Stimulated activated CD8-positive, alpha-beta memory T cell treated with anti-CD3 and anti-CD28 coated beads, Interleukin-7, amount 100 ng/mL, for 1 hour (primary cell): ENCODE measurements around the gene CA5A.
"Not testable (repeated sequence)": the region's sequence is repeated elsewhere in the genome, so short reads cannot be mapped to it uniquely, and the experiment has no call there.

Source experiments
- DNase-seq, 2 donors: peaks; one replicate each; pipeline ENCODE4 v3.0.0-alpha.2; 2020; ENCODE audit warnings: low read depth in 2 of 2

Gene CA5A

GRCh38 chr16:87896176-87896890, 40.0 kb downstream of the CA5A start:
- DNase-seq, result not testable (repeated sequence)

GRCh38 chr16:87895641-87896141, 40.6 kb downstream of the CA5A start:
- peak; percentile 45 to 51 for DNase-seq

GRCh38 chr16:87894005-87894404, 42.3 kb downstream of the CA5A start:
- DNase-seq, result not testable (repeated sequence)

- DNase-seq, result no peak
Observed at GRCh38 chr16:87891764-87892163, 44.6 kb downstream of the CA5A start.

- DNase-seq, result not testable (repeated sequence)
Observed at GRCh38 chr16:87889762-87890161, 46.6 kb downstream of the CA5A start.

GRCh38 chr16:87888346-87888745, 48.0 kb downstream of the CA5A start:
- DNase-seq, result not testable (repeated sequence)

GRCh38 chr16:87887931-87888330, 48.4 kb downstream of the CA5A start:
- DNase-seq, result not testable (repeated sequence)

- DNase-seq, result not testable (repeated sequence)
Observed at GRCh38 chr16:87885371-87885967, 50.9 kb downstream of the CA5A start.

- DNase-seq, result no peak
Observed at GRCh38 chr16:87882436-87883019, 53.8 kb downstream of the CA5A start.

- no peak for DNase-seq
Observed at GRCh38 chr16:87881324-87882200, 54.8 kb downstream of the CA5A start.

GRCh38 chr16:87880117-87880696, 56.1 kb downstream of the CA5A start:
- DNase-seq, result no peak

GRCh38 chr16:87879411-87880013, 56.8 kb downstream of the CA5A start:
- DNase-seq, result not testable (repeated sequence)

- DNase-seq, result no peak
Observed at GRCh38 chr16:87878704-87879103, 57.6 kb downstream of the CA5A start.

- no peak for DNase-seq
Observed at GRCh38 chr16:87877942-87878507, 58.3 kb downstream of the CA5A start.

- peak in 1 of 2 donors; percentile 53 for DNase-seq
Observed at GRCh38 chr16:87874639-87875427, 61.5 kb downstream of the CA5A start.

- DNase-seq, result not testable (repeated sequence)
Observed at GRCh38 chr16:87870418-87871291, 65.7 kb downstream of the CA5A start.

- DNase-seq, result not testable (repeated sequence)
Observed at GRCh38 chr16:87869879-87870417, 66.4 kb downstream of the CA5A start.

- peak; percentile 73 to 75 for DNase-seq
Observed at GRCh38 chr16:87869061-87869878, 67.1 kb downstream of the CA5A start, which contains the start of gene SLC7A5. TSS of gene SLC7A5 (minus strand) at chr16:87869507. CDS start at chr16:87869422, 85 bp downstream.
